OCI-LY3 (cell line): ENCODE data around the gene CTSE.

ENCODE experiments used
- CTCF ChIP-seq: fragments of 200-600, 300-600 bp; sonication (generic); IDR thresholded peaks from 2 replicates; pipeline ENCODE4 v1.5.1; 2014; ENCODE audit warnings: antibody characterized with exemption, low read length, low read depth
- EZH2phosphoT487 ChIP-seq: fragments of 200-600 bp; shearing (Covaris generic); IDR thresholded peaks from 2 replicates; pipeline ENCODE4 v1.6.1; 2018; ENCODE audit warnings: antibody characterized with exemption, mixed run types, low read depth

- no peak for TF ChIP-seq CTCF
- no peak for TF ChIP-seq EZH2phosphoT487
Measured at GRCh38 chr1:206010060-206010459, 13.6 kb downstream of the CTSE start.
